RWPE2 (cell line): ENCODE data around the gene SP5.

Source experiments
- ATAC-seq: fragments of 200-7000 bp; cut with Tn5 transposase; 3 replicates; pipeline ENCODE4 v1.9.1; 2021; ENCODE audit warnings: low read depth
- DNase-seq: peaks from one replicate; pipeline ENCODE4 v3.0.0-alpha.2; 2020; ENCODE audit warnings: low spot score
- H3K27ac ChIP-seq: fragments of 450-650 bp; 2 replicates; pipeline ENCODE4 v1.5.1; 2017; ENCODE audit warnings: mild to moderate bottlenecking; ENCODE audit not compliant: poor library complexity, severe bottlenecking
- H3K27me3 ChIP-seq: fragments of 250-450 bp; sonication (Bioruptor Pico); 2 replicates; pipeline ENCODE4 v1.5.1; 2021; ENCODE audit warnings: mild to moderate bottlenecking, moderate library complexity; ENCODE audit not compliant: insufficient read depth, poor library complexity, severe bottlenecking
- H3K36me3 ChIP-seq: fragments of 250-450 bp; sonication (Bioruptor Pico); 2 replicates; pipeline ENCODE4 v1.5.1; 2020; ENCODE audit warnings: low read depth, mild to moderate bottlenecking, moderate library complexity
- H3K4me1 ChIP-seq: fragments of 250-450 bp; sonication (Bioruptor Pico); 2 replicates; pipeline ENCODE4 v1.5.1; 2021; ENCODE audit warnings: mild to moderate bottlenecking, moderate library complexity; ENCODE audit not compliant: insufficient read depth, poor library complexity, severe bottlenecking
- H3K4me3 ChIP-seq: fragments of 250-450 bp; sonication (Bioruptor Pico); 2 replicates; pipeline ENCODE4 v1.5.1; 2021; ENCODE audit warnings: mild to moderate bottlenecking, moderate library complexity; ENCODE audit not compliant: severe bottlenecking
- H3K9me3 ChIP-seq: fragments of 250-450 bp; sonication (Bioruptor Pico); 2 replicates; pipeline ENCODE4 v1.5.1; 2021; ENCODE audit warnings: mild to moderate bottlenecking, moderate library complexity; ENCODE audit not compliant: severe bottlenecking
- CTCF ChIP-seq: fragments of 450-650 bp; IDR thresholded peaks from one replicate; pipeline ENCODE4 v1.5.1; 2017; ENCODE audit warnings: mild to moderate bottlenecking, moderate library complexity; ENCODE audit not compliant: poor library complexity, severe bottlenecking

SP5 gene

DNA sequence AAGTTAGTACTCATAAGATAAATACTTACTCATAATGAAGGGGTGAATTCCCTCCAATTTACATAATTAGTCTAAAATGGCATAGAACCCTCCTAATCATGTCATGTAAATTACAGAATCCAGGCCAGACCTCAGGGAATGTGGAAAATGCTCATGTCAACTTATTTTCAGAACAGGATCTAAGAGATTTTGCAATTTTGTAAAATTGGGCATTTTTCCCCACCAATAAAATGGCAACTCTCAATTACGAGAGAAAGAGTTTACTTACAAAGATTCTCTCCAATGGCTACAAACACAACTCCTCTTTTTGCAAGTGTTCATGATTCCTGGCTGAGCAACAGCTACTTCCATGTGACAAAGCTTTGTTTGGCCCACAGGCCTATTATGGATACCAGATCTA, 33.8 kb upstream of the SP5 start:
- Histone ChIP-seq H3K27me3 (no peaks in the 10 kb centered on the region), H3K4me3 (no peak overlapping the region), H3K4me1 (no peaks in the 10 kb centered on the region), H3K27ac (no peak overlapping the region), H3K9me3 (no peaks in the 10 kb centered on the region), H3K36me3 (no peaks in the 10 kb centered on the region)
- ATAC-seq (no peak), DNase-seq (no peak)
- TF ChIP-seq CTCF = no peak

DNA sequence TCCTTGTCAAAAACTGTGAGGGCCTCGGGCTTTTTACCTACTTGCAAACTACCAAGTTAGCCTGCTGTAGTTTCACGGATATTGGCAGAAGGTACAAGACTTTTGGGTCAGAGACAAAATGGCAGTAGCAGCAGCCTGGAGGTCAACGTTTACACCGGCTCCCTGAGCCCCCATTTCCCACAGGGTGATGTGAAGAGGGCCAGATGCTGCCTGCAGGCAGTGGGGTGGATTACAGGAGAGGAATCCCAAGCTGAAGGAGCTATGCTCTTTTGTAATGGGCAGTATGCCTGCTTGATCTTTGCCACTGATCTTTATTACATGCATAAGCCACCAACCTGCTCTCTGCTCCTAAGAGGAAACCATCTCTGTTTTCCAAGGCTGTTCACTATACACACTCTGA, 29.5 kb upstream of the SP5 start:
- Histone ChIP-seq H3K4me1 (no peaks in the 10 kb centered on the region), H3K27me3 (no peaks in the 10 kb centered on the region), H3K4me3 (no peak overlapping the region), H3K27ac (no peak overlapping the region), H3K36me3 (no peaks in the 10 kb centered on the region), H3K9me3 (no peaks in the 10 kb centered on the region)
- ATAC-seq (no peak), DNase-seq (no peak)
- no peak for TF ChIP-seq CTCF

DNA sequence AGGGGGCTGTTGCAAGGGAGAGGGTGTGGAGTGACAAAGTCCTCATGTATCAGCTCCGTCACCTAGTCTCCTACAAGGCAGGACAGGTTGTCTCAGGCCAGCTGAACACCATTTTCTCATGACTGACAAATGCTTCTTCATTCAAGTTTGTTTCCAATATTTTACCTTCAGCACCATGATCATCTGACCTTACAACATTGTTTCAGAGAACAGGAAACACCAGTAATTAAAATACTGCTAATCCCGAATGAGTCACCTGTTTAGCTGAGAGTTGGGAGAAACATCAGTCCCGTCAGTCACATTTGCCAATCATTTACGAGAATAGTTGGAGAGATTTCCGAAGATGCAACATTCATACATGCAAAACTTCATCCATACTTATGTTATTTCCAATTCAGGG, 25.7 kb upstream of the SP5 start:
- H3K36me3 ChIP-seq = no peaks in the 10 kb centered on the region
- no peaks in the 10 kb centered on the region for H3K4me1 ChIP-seq
- no peak for TF ChIP-seq CTCF
- H3K9me3 ChIP-seq = no peaks in the 10 kb centered on the region
- no peak overlapping the region for H3K4me3 ChIP-seq
- no peak for ATAC-seq
- no peak overlapping the region for H3K27ac ChIP-seq
- DNase-seq = no peak
- no peaks in the 10 kb centered on the region for H3K27me3 ChIP-seq

DNA sequence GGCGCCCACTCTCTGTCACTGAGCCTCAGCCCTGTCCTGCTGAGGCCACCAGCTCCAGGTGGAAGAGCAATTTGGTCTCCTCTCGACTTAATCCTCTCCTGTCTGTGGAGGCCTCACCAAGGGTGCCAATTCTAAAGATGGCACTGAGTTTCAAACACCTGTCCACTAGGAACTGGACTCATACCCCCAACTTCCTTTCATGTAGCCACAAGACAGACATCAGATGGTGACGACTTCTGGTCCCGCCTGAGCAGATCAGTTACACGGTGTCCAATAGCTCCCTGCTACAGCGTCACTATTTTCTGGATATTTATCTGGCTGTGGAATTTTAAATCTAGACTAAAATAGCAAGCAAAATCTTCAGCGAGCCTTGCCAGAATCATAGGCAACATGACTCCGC, 24.5 kb upstream of the SP5 start:
- H3K4me1 ChIP-seq = no peaks in the 10 kb centered on the region
- H3K4me3 ChIP-seq = no peak overlapping the region
- no peak for ATAC-seq
- DNase-seq = no peak
- no peaks in the 10 kb centered on the region for H3K9me3 ChIP-seq
- H3K36me3 ChIP-seq = no peaks in the 10 kb centered on the region
- H3K27ac ChIP-seq = no peak overlapping the region
- no peak for TF ChIP-seq CTCF
- H3K27me3 ChIP-seq = no peaks in the 10 kb centered on the region

DNA sequence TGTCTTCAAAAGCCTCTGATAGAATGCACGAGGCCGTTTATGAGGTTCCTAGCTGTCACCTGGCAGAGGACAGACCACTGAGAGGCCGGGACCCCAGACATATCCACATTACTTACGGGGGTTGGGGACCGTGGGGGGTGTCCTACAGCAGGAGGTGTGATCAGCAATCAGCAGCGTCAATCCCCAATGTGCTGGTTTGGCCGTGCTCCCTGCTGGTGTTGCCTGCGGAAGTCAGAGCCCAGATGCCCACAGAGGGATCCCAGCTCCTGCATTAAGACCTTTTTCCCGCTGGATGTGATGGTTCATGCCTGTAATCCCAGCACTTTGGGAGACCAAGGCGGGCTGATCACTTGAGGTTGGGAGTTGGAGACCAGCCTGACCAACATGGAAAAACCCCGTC, 20.8 kb upstream of the SP5 start:
- Histone ChIP-seq H3K36me3 (no peaks in the 10 kb centered on the region), H3K4me1 (no peaks in the 10 kb centered on the region), H3K9me3 (no peaks in the 10 kb centered on the region), H3K27me3 (no peaks in the 10 kb centered on the region), H3K27ac (no peak overlapping the region), H3K4me3 (no peak overlapping the region)
- TF ChIP-seq CTCF = no peak
- DNase-seq (no peak), ATAC-seq (no peak)
